Measurements from ENCODE around the gene EFEMP1. TPM values are rescaled to one million over a fixed set of nuclear protein-coding genes. Genes with fewer than 3 reads are reported as not detected.

Gene EFEMP1
- polyA plus RNA-seq, 1 of the 3 experiments (the other 2 are of a cell fraction): 1,015 TPM

DNA sequence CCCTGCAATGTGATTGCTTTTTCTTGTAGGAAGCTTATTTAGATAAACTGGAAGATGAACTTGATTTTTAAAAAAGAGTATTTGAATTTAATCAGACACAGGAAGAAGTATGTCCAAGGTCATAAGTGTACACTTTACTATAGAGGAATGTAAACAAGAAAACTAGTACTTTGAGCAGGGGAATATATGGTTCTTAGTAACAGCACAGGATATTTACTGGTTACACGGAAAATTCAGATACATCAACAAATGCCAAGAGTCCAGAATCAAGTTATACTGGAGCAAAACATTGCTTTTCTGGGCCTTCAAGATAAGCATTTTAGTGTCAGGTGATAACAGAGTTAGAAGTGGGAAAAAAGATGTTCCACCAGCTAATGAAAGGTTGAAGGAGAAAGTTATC is 75.5 kb downstream of the EFEMP1 start:
- Histone ChIP-seq H3K36me3 (replicated peaks in 1 of 2; ENCODE audit: control insufficient read depth in 1 of 2, insufficient read depth in 2 of 2, low read length in 1 of 2) (no peaks in the 10 kb centered on the region), H4K20me1 (ENCODE audit: insufficient read depth) (no peaks in the 10 kb centered on the region), H2AFZ (ENCODE audit: low read depth) (no peak overlapping the region), H3K79me2 (ENCODE audit: insufficient read depth) (no peaks in the 10 kb centered on the region), H3K27me3 (ENCODE audit: insufficient read depth) (no peaks in the 10 kb centered on the region), H3K9ac (no peak overlapping the region), H3K4me1 (ENCODE audit: control insufficient read depth in 1 of 2, insufficient read depth in 2 of 2, low read depth in 1 of 2, low read length in 1 of 2) (0 out of 4 replicates have a peak, but pooled peaks cover 0 to 3% of the 10 kb centered on the region in 2 experiments), H3K4me3 (ENCODE audit: low read depth in 2 of 2, low read length in 1 of 2) (no peak overlapping the region), H3K27ac (ENCODE audit: low read depth in 2 of 2, low read length in 1 of 2) (no peak overlapping the region), H3F3A (replicated peaks; ENCODE audit: insufficient read depth) (peaks cover 17% of the 10 kb centered on the region), H3K4me2 (no peak overlapping the region), H3K9me3 (no peaks in the 10 kb centered on the region), H3K9me2 (no peaks in the 10 kb centered on the region)
- CTCF ChIA-PET: no interaction called here
- TF ChIP-seq POLR2AphosphoS5 (IDR thresholded peaks at IDR 0.05; ENCODE audit: low read depth, low read length) (no peak), NRF1 (IDR thresholded peaks at IDR 0.05; ENCODE audit: low read depth, low read length) (no peak)
- TF ChIP-seq, protein P1, sequence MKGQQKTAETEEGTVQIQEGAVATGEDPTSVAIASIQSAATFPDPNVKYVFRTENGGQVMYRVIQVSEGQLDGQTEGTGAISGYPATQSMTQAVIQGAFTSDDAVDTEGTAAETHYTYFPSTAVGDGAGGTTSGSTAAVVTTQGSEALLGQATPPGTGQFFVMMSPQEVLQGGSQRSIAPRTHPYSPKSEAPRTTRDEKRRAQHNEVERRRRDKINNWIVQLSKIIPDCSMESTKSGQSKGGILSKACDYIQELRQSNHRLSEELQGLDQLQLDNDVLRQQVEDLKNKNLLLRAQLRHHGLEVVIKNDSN (IDR thresholded peaks at IDR 0.05; ENCODE audit: borderline replicate concordance, low read depth): no peak
- TF ChIP-seq, protein P2, sequence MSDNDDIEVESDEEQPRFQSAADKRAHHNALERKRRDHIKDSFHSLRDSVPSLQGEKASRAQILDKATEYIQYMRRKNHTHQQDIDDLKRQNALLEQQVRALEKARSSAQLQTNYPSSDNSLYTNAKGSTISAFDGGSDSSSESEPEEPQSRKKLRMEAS (IDR thresholded peaks at IDR 0.05; ENCODE audit: low read depth): no peak
- DNase-seq: no peak
- POLR2A ChIA-PET: no interaction called here
- WGBS (ENCODE audit: low lambda C conversion rate): 54% methylated on average over 1 of the region's 1 CpG

DNA sequence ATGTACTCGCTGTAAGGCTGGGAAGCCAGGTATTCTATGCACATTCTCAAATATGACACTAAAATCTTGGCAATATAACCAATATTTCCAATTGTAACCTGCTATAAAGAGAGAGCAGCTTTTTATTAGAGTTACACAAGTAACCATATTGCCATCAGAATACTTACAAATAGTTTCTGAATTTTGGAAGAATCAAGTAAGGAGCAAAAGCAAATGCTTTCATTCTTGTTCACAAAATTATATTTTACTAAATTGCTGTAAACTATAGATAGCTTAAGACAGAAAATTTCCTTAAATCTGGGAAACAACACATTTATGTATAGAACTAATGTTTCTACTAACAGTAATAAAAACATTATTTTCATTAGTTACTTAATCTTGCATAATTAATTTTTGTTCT is 77.2 kb downstream of the EFEMP1 start:
- ChIA-PET CTCF (no interaction called here), POLR2A (no interaction called here)
- TF ChIP-seq EZH2phosphoT487 (IDR thresholded peaks at IDR 0.05; ENCODE audit: borderline replicate concordance, low read depth) (no peak), GATA2 (CRISPR knock-in tag; IDR thresholded peaks at IDR 0.05) (no peak), RFX5 (IDR thresholded peaks at IDR 0.05; ENCODE audit: low read length) (no peak), TEAD4 (IDR thresholded peaks at IDR 0.05; ENCODE audit: borderline replicate concordance, insufficient read depth) (no peak), SIN3A (IDR thresholded peaks at IDR 0.05; ENCODE audit: borderline replicate concordance, low read depth, low read length) (no peak), IRF3 (IDR thresholded peaks at IDR 0.05; ENCODE audit: low read depth, low read length) (no peak), ELF1 (IDR thresholded peaks at IDR 0.05) (no peak), NFIC (IDR thresholded peaks at IDR 0.05; ENCODE audit: borderline replicate concordance) (no peak), ZBTB33 (IDR thresholded peaks at IDR 0.05; ENCODE audit: borderline replicate concordance, low read depth) (no peak), POLR2AphosphoS5 (IDR thresholded peaks at IDR 0.05; ENCODE audit: low read depth, low read length) (no peak), YY1 (IDR thresholded peaks at IDR 0.05; ENCODE audit: low read depth) (no peak), SMC3 (IDR thresholded peaks at IDR 0.05; ENCODE audit: low read depth, low read length) (no peak), FOXM1 (IDR thresholded peaks at IDR 0.05; ENCODE audit: low read depth) (no peak), MXI1 (IDR thresholded peaks at IDR 0.05; ENCODE audit: low read depth, low read length) (no peak), RXRA (IDR thresholded peaks at IDR 0.05; ENCODE audit: borderline replicate concordance, low read depth) (no peak), FOXJ3 (CRISPR knock-in tag; IDR thresholded peaks at IDR 0.05) (no peak)
- Histone ChIP-seq H3K27ac (ENCODE audit: low read depth in 2 of 2, low read length in 1 of 2) (no peak overlapping the region), H3K4me3 (ENCODE audit: low read depth in 2 of 2, low read length in 1 of 2) (no peak overlapping the region), H3K9me3 (no peaks in the 10 kb centered on the region), H4K20me1 (ENCODE audit: insufficient read depth) (no peaks in the 10 kb centered on the region), H3F3A (replicated peaks; ENCODE audit: insufficient read depth) (peaks cover 11% of the 10 kb centered on the region), H3K27me3 (ENCODE audit: insufficient read depth) (no peaks in the 10 kb centered on the region), H3K4me1 (ENCODE audit: control insufficient read depth in 1 of 2, insufficient read depth in 2 of 2, low read depth in 1 of 2, low read length in 1 of 2) (0 out of 4 replicates have a peak, but pooled peaks cover 0 to 4% of the 10 kb centered on the region in 2 experiments), H2AFZ (ENCODE audit: low read depth) (no peak overlapping the region), H3K4me2 (no peak overlapping the region), H3K9me2 (no peaks in the 10 kb centered on the region), H3K36me3 (replicated peaks in 1 of 2; ENCODE audit: control insufficient read depth in 1 of 2, insufficient read depth in 2 of 2, low read length in 1 of 2) (no peaks in the 10 kb centered on the region), H3K79me2 (ENCODE audit: insufficient read depth) (no peaks in the 10 kb centered on the region), H3K9ac (no peak overlapping the region)
- no peak for DNase-seq
- WGBS (ENCODE audit: low lambda C conversion rate): 57% methylated on average over 1 of the region's 1 CpG

All from SK-N-SH (cell line).